Kidney glomerular epithelial cell (primary cell): ENCODE measurements around the gene MARVELD1.
A peak's percentile ranks its signal among the peaks of the same experiment; 100 is the strongest.
"Not testable (repeated sequence)": the region's sequence is repeated elsewhere in the genome, so short reads cannot be mapped to it uniquely, and the experiment has no call there.

ENCODE experiments used
- DNase-seq: peaks from one replicate; lab custom pipeline; 2025; lab: John Stamatoyannopoulos, UW

MARVELD1 gene

GRCh38 chr10:97713339-97713825 is at the start of gene MARVELD1:
Gene MARVELD1 (plus strand): TSS chr10:97713730. CDS start chr10:97713877, 147 bp downstream.
- peak; percentile 20 for DNase-seq

- no peak for DNase-seq
Observed at GRCh38 chr10:97664282-97664850, 49.2 kb upstream of the MARVELD1 start.

DNA sequence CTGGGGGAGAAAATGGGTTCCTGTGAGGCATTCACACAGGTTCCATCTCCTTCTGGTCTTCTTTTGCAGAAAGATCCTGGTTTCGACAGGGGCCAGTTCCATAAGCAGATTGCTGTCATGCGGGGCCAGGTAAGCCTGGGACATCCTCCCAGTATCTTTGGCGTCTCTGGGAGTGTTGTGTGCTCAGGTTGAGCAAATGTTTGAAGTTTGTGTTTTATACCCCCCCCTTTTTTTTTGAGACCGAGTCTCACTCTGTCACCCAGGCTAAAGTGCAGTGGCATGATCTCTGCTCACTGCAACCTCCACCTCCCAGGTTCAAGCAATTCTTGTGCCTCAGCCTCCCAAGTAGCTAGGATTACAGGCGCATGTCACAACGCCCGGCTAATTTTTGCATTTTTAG is 46.5 kb upstream of the MARVELD1 start:
- no peak for DNase-seq

DNA sequence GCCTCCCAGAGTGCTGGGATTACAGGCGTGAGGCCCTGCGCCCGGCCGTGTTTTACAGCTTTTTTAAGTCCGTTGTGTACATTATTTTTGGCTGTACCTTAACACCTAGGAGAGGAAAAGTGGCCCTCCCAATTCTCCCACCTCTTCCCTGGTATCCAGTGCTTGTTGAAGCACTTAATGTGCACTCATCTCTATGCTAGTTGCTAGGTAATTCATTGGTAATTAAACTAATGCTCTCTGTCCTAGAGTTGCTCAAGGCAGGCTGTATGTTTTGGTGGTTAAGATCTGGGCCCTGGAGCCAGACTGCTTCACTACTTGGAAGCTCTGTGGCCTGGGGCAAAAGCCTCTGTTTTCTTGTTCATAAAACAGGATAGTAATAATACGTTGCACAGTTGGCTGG is 46.1 kb upstream of the MARVELD1 start:
- DNase-seq = no peak

DNA sequence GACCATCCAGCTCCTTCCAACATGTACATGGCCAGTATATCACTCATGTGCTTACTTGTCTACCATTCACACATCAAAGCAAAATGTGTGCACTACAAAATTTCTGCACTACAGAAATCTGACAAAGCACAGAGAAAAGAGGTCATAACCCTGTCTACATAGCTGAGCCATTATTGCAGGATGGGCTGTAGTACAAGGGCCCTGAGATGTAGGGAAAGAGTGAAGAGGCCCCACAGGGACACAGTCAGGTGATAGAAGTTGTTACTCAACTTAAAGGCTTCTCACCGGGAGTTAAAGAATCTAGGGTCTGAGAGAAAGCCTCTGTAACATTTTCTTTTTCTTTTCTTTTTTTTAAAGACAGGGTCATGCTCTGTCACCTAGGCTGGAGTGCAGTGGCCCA is 44.0 kb upstream of the MARVELD1 start:
- no peak for DNase-seq

GRCh38 chr10:97673736-97674525 is 39.6 kb upstream of the MARVELD1 start:
- DNase-seq = peak; percentile 12

DNA sequence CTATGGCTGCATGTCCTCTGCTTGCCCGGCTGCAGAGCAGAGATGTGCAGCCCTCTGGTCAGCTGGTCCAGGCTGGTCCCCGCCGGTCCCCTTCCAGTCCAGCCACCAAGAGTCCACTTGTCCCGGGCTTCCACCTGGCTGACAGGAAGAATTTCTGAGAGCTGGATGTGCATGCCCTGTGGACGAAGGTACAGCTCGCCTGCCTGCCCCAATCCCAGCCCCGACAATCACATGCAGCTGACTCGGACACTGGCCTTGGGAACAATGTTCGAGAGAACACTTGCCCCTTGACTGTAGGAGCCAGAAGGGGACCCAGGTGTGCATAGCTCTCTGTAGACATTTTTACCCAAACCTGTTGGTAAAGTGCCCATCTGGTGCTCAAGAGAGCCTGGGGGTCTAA is 38.3 kb upstream of the MARVELD1 start:
- no peak for DNase-seq

DNA sequence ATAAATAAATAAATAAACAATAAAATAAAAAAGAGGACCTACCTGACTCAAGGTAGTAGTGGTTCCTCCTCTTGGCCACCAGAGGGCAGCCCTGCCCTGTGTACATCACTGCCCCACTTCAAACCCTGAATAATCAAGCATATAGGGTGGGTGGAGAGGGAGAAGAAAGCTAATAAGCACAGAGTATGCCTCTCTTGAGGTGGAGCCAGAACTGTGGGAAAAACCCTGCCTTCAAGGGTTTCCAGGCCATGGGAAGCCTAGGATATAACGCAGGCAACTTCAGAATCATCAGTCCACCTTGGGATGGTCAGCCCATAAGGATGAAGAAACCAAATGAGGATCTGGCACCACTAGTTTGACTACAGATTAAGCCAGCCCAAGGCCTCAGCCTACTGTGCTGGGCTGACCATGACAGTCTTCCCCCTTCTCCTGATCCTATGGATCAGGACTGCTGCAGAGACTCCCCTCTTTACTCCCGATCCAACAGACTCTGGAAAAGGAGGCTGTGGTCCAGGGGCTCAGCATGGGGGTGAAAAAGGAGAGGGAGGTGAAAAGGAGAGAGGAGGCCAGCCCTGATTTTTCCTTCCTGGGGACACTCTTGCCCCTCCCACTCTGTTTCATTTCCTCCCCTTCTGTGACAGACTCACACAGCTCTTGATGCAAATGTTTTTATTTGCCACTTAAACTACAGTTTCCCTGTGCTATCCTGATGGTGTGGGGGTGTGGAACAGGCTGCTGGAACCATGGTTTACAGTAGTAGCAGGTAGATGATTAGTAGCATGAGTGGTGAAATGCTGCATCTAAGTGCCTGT is 36.6 kb upstream of the MARVELD1 start:
- DNase-seq = peak; percentile 31

- no peak for DNase-seq
Observed at GRCh38 chr10:97679594-97679993, 33.9 kb upstream of the MARVELD1 start.

- no peak for DNase-seq
Observed at GRCh38 chr10:97682042-97682441, 31.5 kb upstream of the MARVELD1 start.

DNA sequence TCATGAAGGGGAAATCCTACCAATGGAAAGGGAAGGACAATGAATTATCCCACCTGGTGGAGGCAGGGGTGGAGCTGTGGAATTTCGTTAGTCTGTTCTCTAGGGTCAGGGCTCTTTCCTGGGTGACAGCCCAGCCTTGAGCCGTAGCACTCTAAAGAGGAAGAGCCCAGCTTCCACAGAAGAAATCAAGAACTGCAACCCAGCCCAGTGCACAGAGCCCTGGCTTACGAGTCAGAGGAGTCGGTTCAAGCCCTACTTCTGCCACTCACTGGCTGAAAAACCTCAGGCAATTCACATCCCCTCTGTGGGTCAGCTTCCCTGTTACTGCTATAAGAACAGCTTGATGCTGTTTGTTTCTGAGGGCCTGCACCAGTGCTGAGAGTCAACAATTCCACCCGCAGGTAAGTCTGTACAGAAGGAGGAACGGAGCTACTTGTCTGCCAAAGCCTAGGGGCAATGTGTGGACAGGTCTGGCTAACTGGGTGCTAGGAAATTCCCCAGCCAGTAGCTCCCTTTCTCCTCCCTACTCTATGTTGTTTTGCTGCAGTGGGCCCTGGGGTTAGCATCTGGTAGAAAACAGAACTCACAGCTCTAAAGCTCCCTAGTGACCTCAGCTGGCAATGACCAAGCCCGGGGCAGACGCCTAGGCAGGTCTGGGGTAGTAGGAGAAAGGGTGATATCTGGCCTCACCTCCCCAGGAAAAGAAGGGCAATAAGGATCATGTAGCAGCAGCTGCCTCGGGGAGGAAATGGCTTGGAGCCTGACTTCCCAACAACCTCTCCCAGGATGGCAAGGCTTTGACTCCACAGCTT is 29.8 kb upstream of the MARVELD1 start:
- DNase-seq = no peak

DNA sequence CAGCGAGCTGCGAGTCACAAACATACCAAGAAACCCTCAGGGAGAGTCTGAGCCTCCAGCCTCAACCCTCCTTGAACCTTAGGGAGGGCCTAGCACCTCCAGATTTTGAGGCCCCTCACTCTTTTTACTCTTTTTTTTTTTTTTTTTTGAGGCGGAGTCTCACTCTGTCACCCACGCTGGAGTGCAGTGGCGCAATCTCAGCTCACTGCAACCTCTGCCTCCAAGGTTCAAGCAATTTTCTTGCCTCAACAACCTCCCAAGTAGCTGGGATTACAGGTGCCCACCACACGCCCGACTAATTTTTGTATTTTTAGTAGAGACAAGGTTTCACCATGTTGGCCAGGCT is 29.2 kb upstream of the MARVELD1 start:
- DNase-seq = not testable (repeated sequence)

- DNase-seq = no peak
Observed at GRCh38 chr10:97684866-97685394, 28.6 kb upstream of the MARVELD1 start.

DNA sequence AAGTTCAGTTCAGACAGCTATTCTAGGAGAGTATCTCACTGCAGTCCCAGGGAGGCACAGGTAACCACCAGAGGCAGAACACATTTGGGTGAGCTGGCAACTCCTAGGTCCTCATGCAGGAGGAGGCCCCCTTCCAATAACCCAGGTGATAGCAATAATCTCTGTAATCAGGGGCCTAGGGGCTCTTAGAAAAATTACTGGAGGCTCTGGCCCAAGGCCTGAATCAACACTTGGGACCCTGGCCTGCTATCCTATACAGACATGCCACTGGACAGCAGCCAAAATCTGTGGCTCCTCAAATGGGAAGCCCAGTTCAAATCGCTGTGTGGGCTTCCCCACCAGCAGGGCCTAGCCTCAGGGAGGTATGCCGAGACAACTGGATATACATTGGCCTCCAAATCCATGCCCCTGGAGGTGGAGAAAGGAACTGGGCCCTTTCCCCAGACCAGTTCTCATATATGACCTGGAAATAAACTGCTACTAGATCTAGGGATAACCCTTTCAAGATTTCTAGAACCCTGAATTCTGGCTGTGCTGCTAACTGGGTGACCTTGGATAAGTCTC is 28.1 kb upstream of the MARVELD1 start:
- no peak for DNase-seq

- no peak for DNase-seq
Observed at GRCh38 chr10:97686301-97686961, 27.1 kb upstream of the MARVELD1 start.

- DNase-seq = peak; percentile 94
Observed at GRCh38 chr10:97686962-97687784, 26.4 kb upstream of the MARVELD1 start, which contains the start of gene AVPI1. Gene AVPI1 (minus strand): TSS chr10:97687241. CDS start chr10:97679905, 7,336 bp downstream.

DNA sequence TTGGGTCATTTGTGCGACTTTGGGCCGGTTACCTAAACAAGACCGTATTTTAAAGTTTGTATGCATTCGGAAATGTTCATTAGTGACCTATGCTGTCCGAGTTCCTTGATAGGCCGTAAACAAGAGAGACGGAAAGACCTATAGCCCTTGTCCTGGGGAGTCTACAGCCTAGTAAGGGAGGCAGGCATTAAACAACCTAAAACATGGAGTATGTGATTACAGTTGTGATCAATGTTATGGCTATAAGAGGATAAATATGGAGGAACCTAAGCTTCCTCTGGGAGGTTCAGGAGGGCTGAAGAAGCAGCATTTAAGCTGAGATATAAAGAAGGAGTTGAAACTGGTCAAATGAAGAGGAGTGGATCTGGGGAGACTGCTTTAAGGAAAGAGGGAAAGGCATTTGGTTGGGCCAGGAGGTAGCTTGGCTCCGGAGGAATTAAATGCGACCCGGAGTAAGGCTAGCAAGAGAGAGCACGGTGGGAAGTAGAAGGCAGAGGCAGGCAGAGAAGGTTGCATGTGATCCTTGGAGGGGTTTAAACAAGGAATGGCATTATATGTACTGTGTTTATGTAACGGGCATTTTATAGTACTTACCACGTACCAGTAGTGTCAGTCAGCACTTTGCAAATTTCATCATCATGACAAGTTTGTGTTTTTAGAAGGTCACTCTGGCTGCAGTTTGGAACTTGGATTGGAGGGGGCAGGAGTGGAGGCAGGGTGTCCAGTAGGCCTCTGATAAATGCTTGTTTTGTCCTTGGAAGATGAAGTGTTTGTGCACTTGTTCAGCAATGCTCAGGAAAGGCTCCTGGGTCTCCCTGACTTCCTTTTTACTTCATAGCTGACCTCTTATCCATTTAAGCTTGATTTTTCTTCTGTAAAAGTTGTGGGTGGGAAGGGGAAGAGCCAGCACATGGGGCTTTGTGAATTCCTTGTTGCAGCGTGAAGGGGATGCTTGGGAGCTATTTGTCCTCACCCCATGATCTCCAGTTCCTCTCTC is 25.4 kb upstream of the MARVELD1 start:
- DNase-seq = no peak

GRCh38 chr10:97689559-97690020 is 23.9 kb upstream of the MARVELD1 start:
- DNase-seq = peak; percentile 22
